ENCODE data around the gene HLA-E.

GRCh38 chr6:30446259-30446658 lies 43.0 kb upstream of the HLA-E start:
- TF ChIP-seq CTCF (IDR thresholded peaks at IDR 0.05; ENCODE audit: insufficient read depth, low read length, poor library complexity, severe bottlenecking) (no peak), EZH2phosphoT487 (conservative IDR thresholded peaks at IDR 0.05; ENCODE audit: low read length) (no peak)

All from SU-DHL-6 (cell line).